Measurements from ENCODE around the gene B3GNT3.

DNA sequence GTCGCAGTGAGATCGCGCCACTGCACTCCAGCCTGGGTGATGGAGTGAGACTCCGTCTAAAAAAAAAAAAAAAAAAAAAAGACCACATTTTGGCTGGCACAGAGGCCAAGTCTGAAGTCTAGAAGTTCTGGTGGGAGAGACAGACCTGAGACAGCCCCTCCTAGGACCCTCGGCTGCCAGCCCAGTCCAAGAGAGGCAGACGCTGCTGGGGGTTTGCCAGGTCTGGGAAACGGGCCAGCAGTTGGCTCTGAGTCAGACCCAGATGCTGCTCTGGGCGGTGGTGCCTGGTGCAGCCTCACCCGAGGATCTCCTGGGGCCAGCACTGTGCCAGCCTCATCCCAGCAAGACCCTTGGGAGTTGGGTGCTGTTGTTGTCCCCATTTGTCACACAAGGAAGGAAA lies 37.8 kb upstream of the B3GNT3 start:
- TF ChIP-seq CTCF (IDR thresholded peaks at IDR 0.05) (no peak), POLR2A (IDR thresholded peaks at IDR 0.05) (no peak), POLR2AphosphoS5 (IDR thresholded peaks at IDR 0.05) (no peak)
